H9 (cell line): ENCODE data around the gene ILDR1. TPM values are rescaled to one million over a fixed set of nuclear protein-coding genes. Genes with fewer than 3 reads are reported as not detected.

ENCODE experiments used
- DNase-seq: peaks from one replicate; pipeline ENCODE4 v3.0.0-alpha.2; 2017
- H2AFZ ChIP-seq: one replicate; pipeline ENCODE4 v1.6.1; 2013; ENCODE audit warnings: mild to moderate bottlenecking, low read length, control low read depth, moderate library complexity
- H2AK5ac ChIP-seq: 2 replicates; pipeline ENCODE4 v1.6.1; 2013; ENCODE audit warnings: low read length, control low read depth, mixed read lengths; ENCODE audit not compliant: insufficient read length
- H2BK120ac ChIP-seq: one replicate; pipeline ENCODE4 v1.6.1; 2013; ENCODE audit warnings: low read depth, mild to moderate bottlenecking, low read length, control low read depth, inconsistent platforms; ENCODE audit not compliant: poor library complexity, severe bottlenecking
- H2BK12ac ChIP-seq: 2 replicates; pipeline ENCODE4 v1.6.1; 2013; ENCODE audit warnings: low read length, control low read depth, mixed read lengths, low read depth; ENCODE audit not compliant: insufficient read length
- H2BK15ac ChIP-seq: 2 replicates; pipeline ENCODE4 v1.6.1; 2013; ENCODE audit warnings: low read depth, low read length, control low read depth
- H2BK20ac ChIP-seq: one replicate; pipeline ENCODE4 v1.6.1; 2013; ENCODE audit warnings: low read depth, mild to moderate bottlenecking, low read length, control low read depth, inconsistent platforms; ENCODE audit not compliant: poor library complexity, severe bottlenecking
- H2BK5ac ChIP-seq: 2 replicates; pipeline ENCODE4 v1.6.1; 2013; ENCODE audit warnings: low read length, control low read depth, mixed read lengths; ENCODE audit not compliant: insufficient read length
- H3K14ac ChIP-seq: 2 replicates; pipeline ENCODE4 v1.6.1; 2013; ENCODE audit warnings: low read length, control low read depth; ENCODE audit not compliant: insufficient read depth
- H3K18ac ChIP-seq: 2 replicates; pipeline ENCODE4 v1.6.1; 2013; ENCODE audit warnings: low read depth, mild to moderate bottlenecking, mixed read lengths, low read length, control low read depth; ENCODE audit not compliant: insufficient read length
- H3K23ac ChIP-seq: 2 replicates; pipeline ENCODE4 v1.6.1; 2013; ENCODE audit warnings: low read length, control low read depth, mixed read lengths, low read depth; ENCODE audit not compliant: insufficient read length
- H3K23me2 ChIP-seq: 2 replicates; pipeline ENCODE4 v1.6.1; 2013; ENCODE audit warnings: low read depth, mild to moderate bottlenecking, mixed read lengths, low read length, control low read depth; ENCODE audit not compliant: insufficient read length, poor library complexity, severe bottlenecking
- H3K27ac ChIP-seq: 2 replicates; pipeline ENCODE4 v1.5.1; 2013; ENCODE audit warnings: low read length, control low read depth, mixed read lengths, low read depth; ENCODE audit not compliant: insufficient read length
- H3K27me3 ChIP-seq: 2 replicates; pipeline ENCODE4 v1.6.1; 2013; ENCODE audit warnings: low read length, control low read depth, inconsistent platforms; ENCODE audit not compliant: insufficient read depth
- H3K4ac ChIP-seq: 2 replicates; pipeline ENCODE4 v1.6.1; 2013; ENCODE audit warnings: low read depth, mild to moderate bottlenecking, control low read depth, inconsistent platforms, low read length, moderate library complexity
- H3K4me1 ChIP-seq: 2 replicates; pipeline ENCODE4 v1.6.1; 2013; ENCODE audit warnings: low read length, control low read depth, inconsistent platforms; ENCODE audit not compliant: insufficient read depth
- H3K4me2 ChIP-seq: 2 replicates; pipeline ENCODE4 v1.6.1; 2013; ENCODE audit warnings: low read length, control low read depth, mixed read lengths; ENCODE audit not compliant: insufficient read length, insufficient read depth
- H3K56ac ChIP-seq: 2 replicates; pipeline ENCODE4 v1.6.1; 2013; ENCODE audit warnings: low read depth, mild to moderate bottlenecking, mixed read lengths, low read length, control low read depth; ENCODE audit not compliant: insufficient read length
- H3K79me1 ChIP-seq: 2 replicates; pipeline ENCODE4 v1.6.1; 2013; ENCODE audit warnings: low read depth, mild to moderate bottlenecking, moderate library complexity, low read length, control low read depth, inconsistent platforms; ENCODE audit not compliant: insufficient read depth, poor library complexity, severe bottlenecking
- H3K79me2 ChIP-seq: 2 replicates; pipeline ENCODE4 v1.6.1; 2013; ENCODE audit warnings: low read length, control low read depth, inconsistent platforms; ENCODE audit not compliant: insufficient read depth
- H3K9ac ChIP-seq: 2 replicates; pipeline ENCODE4 v1.6.1; 2013; ENCODE audit warnings: low read length, control low read depth, mixed read lengths; ENCODE audit not compliant: insufficient read length; ENCODE audit errors: extremely low read depth
- H3K9me3 ChIP-seq: one replicate; pipeline ENCODE4 v1.6.1; 2013; ENCODE audit warnings: low read depth, low read length, inconsistent platforms; ENCODE audit not compliant: control insufficient read depth
- H3T11ph ChIP-seq: one replicate; pipeline ENCODE4 v1.6.1; 2013; ENCODE audit warnings: mild to moderate bottlenecking, low read length, control low read depth, inconsistent platforms
- H4K20me1 ChIP-seq: one replicate; pipeline ENCODE4 v1.6.1; 2013; ENCODE audit not compliant: control insufficient read depth, insufficient read length, insufficient read depth
- H4K5ac ChIP-seq: 2 replicates; pipeline ENCODE4 v1.6.1; 2013; ENCODE audit warnings: low read depth, mild to moderate bottlenecking, mixed read lengths, low read length, control low read depth; ENCODE audit not compliant: insufficient read length
- H4K8ac ChIP-seq: replicated peaks from 2 replicates; pipeline ENCODE4 v1.6.1; 2013; ENCODE audit warnings: low read length, control low read depth, mixed read lengths, low read depth; ENCODE audit not compliant: insufficient read length
- H4K91ac ChIP-seq: 2 replicates; pipeline ENCODE4 v1.6.1; 2013; ENCODE audit warnings: low read depth, mild to moderate bottlenecking, moderate library complexity, mixed read lengths, low read length, control low read depth; ENCODE audit not compliant: insufficient read length
- H3K27ac Mint-ChIP-seq, 3 experiments: 2 replicates in 2 of 3; 3 replicates in 1 of 3; pipeline ENCODE4 v1.8.0; 2020 to 2021; ENCODE audit warnings: mixed read lengths in 3 of 3, mild to moderate bottlenecking in 1 of 3, moderate library complexity in 1 of 3
- H3K27me3 Mint-ChIP-seq: 2 replicates; pipeline ENCODE4 v1.8.0; 2021; ENCODE audit warnings: low read depth, mild to moderate bottlenecking, moderate library complexity, mixed read lengths
- H3K36me3 Mint-ChIP-seq, 3 experiments: 2 replicates in 2 of 3; 3 replicates in 1 of 3; pipeline ENCODE4 v1.8.0; 2020 to 2021; ENCODE audit warnings: low read depth in 3 of 3, mixed read lengths in 3 of 3; ENCODE audit not compliant: insufficient read depth in 1 of 3
- H3K4me1 Mint-ChIP-seq, 2 experiments: 2 replicates each; pipeline ENCODE4 v1.8.0; 2020; ENCODE audit warnings: mixed read lengths in 2 of 2
- H3K4me3 Mint-ChIP-seq, 2 experiments: 2 replicates in 1 of 2; 3 replicates in 1 of 2; pipeline ENCODE4 v1.8.0; 2020 to 2021; ENCODE audit warnings: mild to moderate bottlenecking in 2 of 2, mixed read lengths in 2 of 2, moderate library complexity in 1 of 2
- H3K9me3 Mint-ChIP-seq, 2 experiments: 2 replicates in 1 of 2; 3 replicates in 1 of 2; pipeline ENCODE4 v1.8.0; 2020; ENCODE audit warnings: mild to moderate bottlenecking in 2 of 2, mixed read lengths in 2 of 2, moderate library complexity in 1 of 2
- CTCF ChIP-seq: fragments of 200-600 bp; sonication (generic); conservative IDR thresholded peaks from 3 replicates; pipeline ENCODE4 v1.8.0; 2021; ENCODE audit warnings: antibody characterized with exemption, mild to moderate bottlenecking
- WGBS: extraction: QIAGEN DNeasy Blood & Tissue Kit; methylation state at CpG from one replicate; pipeline ENCODE4 v1.1.7; 2013; ENCODE audit warnings: missing lambda C conversion rate, low lambda C conversion rate, mixed read lengths; ENCODE audit not compliant: insufficient read length; ENCODE audit errors: extremely low coverage; 5-methylcytosine and 5-hydroxymethylcytosine counted together
- total RNA-seq: library from RNA; stranded (reverse); gene quantifications from 2 replicates; pipeline ENCODE4 v1.2.1, GENCODE V29; 2021

The ILDR1 gene
- total RNA-seq, 1 experiment from 2014 or later = 0.68 TPM

GRCh38 chr3:122058294-122058693 is 36.2 kb upstream of the ILDR1 start:
- no peaks in the 10 kb centered on the region for H3K9me3 ChIP-seq
- H2BK12ac ChIP-seq = no peak overlapping the region
- no peak overlapping the region for H4K5ac ChIP-seq
- H3K27ac Mint-ChIP-seq = no peak overlapping the region
- no peaks in the 10 kb centered on the region; the same call in 1 of the 2 replicates for H3K4me1 ChIP-seq
- H3K14ac ChIP-seq = no peak overlapping the region
- H3K36me3 Mint-ChIP-seq = no peaks in the 10 kb centered on the region
- no peaks in the 10 kb centered on the region for H4K20me1 ChIP-seq
- H3K23ac ChIP-seq = no peak overlapping the region
- no peak overlapping the region for H2BK20ac ChIP-seq
- H4K8ac ChIP-seq = no peak overlapping the region
- peaks cover 12% of the 10 kb centered on the region in 2 experiments for H3K4me1 Mint-ChIP-seq
- H3K27me3 ChIP-seq = no peaks in the 10 kb centered on the region
- no peaks in the 10 kb centered on the region for H3K79me1 ChIP-seq
- no peak overlapping the region for H4K91ac ChIP-seq
- no peaks in the 10 kb centered on the region for H3K23me2 ChIP-seq
- H3K4me3 Mint-ChIP-seq = no peak overlapping the region
- no peak overlapping the region for H3K9ac ChIP-seq
- H2AK5ac ChIP-seq = no peak overlapping the region
- H3K4me2 ChIP-seq = no peak overlapping the region
- H3K18ac ChIP-seq = no peak overlapping the region
- no peak for TF ChIP-seq CTCF
- no peak overlapping the region for H3T11ph ChIP-seq
- H3K56ac ChIP-seq = no peak overlapping the region
- H2AFZ ChIP-seq = no peak overlapping the region
- H3K79me2 ChIP-seq = no peaks in the 10 kb centered on the region
- peaks cover 5% of the 10 kb centered on the region; the same call in 1 of the 2 replicates for H3K27me3 Mint-ChIP-seq
- no peak overlapping the region for H2BK120ac ChIP-seq
- H3K27ac ChIP-seq = no peak overlapping the region
- H3K4ac ChIP-seq = no peak overlapping the region
- no peak overlapping the region for H2BK15ac ChIP-seq
- no peak overlapping the region for H2BK5ac ChIP-seq
- no peaks in the 10 kb centered on the region for H3K9me3 Mint-ChIP-seq
- WGBS = no CpG with 5 or more reads among the region's 1 CpG
- no peak for DNase-seq
